ENCODE results near the gene CCDC187. TPM values are rescaled to one million over a fixed set of nuclear protein-coding genes. Genes with fewer than 3 reads are reported as not detected.

The CCDC187 gene
- total RNA-seq, 1 donor, result under 0.01 TPM

DNA sequence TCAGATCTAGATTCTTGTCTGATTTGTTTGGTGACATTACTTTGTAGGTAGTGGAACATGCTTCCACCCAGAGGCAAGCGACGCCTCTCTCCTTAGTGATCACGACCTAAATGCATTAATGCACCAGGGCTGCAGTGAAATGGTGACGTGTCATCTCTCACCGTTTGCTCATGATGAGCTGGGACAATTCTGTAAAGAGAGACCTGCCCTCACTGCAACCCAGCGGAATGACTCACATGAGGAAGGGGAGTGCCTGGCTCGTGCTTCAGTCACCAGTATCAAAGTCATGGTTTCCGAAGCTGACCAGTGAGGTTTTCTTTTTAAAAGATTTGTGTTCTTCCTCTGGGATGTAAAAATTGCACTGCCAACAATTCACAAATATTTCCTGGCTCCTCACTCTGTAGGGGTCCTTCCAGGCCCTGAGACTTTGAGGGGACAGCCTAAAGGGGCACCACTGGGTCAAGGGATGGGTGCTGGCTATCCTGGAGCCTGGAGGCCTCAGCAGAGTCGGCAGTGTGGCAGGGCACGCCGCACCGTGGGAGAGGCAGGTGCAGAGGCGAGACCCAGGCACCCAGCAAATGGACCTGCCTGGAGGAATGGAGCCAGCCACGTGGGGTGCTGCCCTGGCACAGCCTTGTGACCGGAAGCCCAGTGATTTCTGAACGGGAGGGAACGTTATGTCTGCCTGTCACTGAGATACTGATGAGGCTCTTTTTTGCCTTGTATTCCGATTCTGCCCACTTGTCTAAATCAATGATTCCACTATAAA lies 75.6 kb downstream of the CCDC187 start:
- TF ChIP-seq CTCF (IDR thresholded peaks at IDR 0.05; ENCODE audit: insufficient read depth, low read depth, low read length), result no peak
- DNase-seq (ENCODE audit: low read depth), result peak; percentile 15
- no peak overlapping the region for H3K4me3 ChIP-seq (ENCODE audit: low read depth, low read length)

DNA sequence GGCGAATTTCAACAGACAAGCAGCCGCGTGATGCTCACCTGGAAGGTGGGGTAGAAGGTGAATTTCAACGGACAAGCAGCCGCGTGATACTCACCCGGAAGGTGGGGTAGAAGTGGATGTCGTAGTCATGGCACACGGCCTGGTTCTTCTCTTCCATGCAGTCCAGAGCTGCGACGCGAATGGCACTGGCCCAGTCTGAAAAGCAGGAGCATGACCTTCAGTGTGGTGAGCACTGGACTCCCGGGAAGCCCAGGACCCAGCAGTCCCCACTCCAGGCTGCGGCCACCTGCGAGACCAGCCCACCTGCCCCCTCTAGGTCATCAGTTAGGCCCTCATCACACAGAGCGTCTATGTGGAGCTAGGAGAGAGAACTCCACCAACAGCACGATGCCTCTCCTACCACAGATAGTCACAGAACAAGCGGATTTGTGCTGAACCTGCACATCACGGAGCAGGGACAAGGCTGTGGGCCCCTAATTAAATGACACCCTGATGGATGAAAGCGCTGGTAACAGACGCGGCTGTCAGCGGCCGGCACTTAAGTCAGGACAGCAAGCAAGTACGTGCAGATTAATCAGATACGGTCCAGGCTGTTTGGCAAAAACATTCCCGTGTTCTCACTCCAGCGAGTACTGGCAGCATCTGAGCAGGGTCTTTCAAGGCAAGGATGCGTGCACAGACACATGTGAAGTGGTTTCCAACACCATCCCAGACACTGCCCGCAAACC lies 77.0 kb downstream of the CCDC187 start:
- H3K4me3 ChIP-seq (ENCODE audit: low read depth, low read length), result no peak overlapping the region
- no peak for TF ChIP-seq CTCF (IDR thresholded peaks at IDR 0.05; ENCODE audit: insufficient read depth, low read depth, low read length)
- no peak for DNase-seq (ENCODE audit: low read depth)

DNA sequence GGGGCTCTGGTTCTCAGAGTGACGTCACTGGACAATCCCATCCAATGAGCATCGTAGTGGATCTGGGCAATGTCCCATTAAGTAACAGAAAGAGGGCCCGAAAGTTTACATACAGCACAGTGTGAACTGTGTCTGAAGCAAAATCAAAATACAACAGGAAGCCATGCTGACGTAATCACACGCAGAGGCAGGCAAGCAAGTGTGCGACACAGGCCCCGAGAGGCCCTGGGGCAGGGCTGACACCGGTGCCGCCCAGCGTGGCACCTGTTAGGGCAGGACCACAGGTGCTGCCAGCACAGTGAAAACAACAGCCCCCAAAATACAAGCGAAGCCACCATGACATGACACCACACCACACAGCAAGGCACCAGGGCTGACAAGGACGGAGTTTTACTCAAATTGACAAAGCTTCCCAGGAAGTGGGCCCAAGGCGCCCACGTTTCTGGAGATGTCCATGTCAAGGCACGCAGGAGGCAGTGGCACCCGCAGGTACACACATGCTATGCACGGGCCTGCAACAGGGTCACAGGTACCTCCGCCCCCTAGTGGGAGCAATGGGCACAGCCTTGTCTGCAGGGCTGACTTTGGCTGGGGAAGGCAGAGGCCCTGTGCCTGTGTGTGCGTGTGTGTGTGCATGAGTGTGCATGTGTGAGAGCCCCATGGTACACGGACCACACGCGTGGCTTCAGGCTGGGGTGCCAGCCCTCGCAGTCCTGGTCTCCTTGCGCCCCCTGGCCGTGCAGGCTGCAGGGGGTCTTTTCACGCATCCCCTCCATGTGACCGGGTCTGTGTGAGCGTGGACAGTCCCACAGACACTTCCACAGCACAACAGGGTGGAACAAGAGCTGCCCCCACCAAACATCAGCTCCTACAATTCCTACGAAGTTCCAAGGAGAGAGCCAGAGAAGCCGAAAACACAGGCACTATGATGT lies 77.9 kb downstream of the CCDC187 start:
- no peak overlapping the region for H3K4me3 ChIP-seq (ENCODE audit: low read depth, low read length)
- TF ChIP-seq CTCF (IDR thresholded peaks at IDR 0.05; ENCODE audit: insufficient read depth, low read depth, low read length), result peak; percentile 91
- peak; percentile 36 for DNase-seq (ENCODE audit: low read depth)

DNA sequence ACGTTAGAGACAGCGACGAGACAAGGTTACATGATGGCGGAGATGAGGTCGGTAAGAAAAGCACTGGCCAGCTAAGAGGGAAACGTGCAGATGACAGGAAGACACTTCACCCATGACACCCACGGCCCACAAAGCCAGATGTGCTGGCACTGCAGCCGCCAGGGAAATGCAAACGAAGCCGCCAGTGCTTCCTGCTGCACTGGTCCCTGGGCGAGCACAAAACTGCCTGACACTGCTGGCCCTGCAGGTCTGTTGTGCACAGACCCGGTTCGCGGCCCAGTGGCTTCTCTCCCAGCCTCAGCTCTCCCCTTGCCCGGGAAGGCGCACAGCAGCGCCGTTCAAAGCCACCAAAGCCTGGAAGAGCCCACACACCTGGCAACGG lies 78.5 kb downstream of the CCDC187 start:
- no peak for DNase-seq (ENCODE audit: low read depth)
- no peak overlapping the region for H3K4me3 ChIP-seq (ENCODE audit: low read depth, low read length)
- no peak for TF ChIP-seq CTCF (IDR thresholded peaks at IDR 0.05; ENCODE audit: insufficient read depth, low read depth, low read length)

DNA sequence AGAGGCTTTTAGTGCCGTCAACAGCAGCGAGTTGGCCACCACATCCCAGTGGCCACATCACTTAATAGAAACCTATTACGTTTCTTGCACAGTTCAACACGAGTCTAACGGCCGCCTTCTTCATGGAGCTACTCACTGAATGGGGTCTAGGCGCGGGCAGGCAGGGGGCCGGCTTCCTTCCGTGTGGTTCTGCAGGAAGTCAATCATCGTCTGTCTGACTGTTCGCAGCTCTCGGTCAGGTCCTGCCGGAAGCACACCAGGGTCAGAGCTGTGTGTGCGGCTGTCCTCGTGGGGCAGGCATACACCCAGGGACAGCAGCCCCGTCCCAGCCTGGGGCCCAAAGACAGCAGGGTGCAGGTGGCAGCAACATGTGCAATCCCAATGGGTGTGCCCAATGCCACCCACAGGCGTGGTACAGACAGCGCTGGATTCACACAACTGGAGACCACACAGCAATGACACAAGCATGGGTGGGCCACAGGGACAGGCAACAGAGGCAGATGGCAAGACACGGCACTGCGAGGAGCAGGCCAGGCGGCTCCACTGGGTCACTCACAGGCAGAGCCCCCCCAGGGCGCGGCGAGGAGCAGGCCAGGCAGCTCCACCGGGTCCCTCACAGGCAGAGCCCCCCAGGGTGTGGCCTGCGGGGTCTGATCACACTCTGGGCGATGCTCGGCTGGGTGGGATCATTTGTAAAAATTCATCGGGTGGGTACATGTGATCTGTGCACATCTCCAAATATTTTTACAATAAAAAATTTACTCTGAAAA lies 79.8 kb downstream of the CCDC187 start:
- no peak for TF ChIP-seq CTCF (IDR thresholded peaks at IDR 0.05; ENCODE audit: insufficient read depth, low read depth, low read length)
- H3K4me3 ChIP-seq (ENCODE audit: low read depth, low read length), result no peak overlapping the region
- no peak for DNase-seq (ENCODE audit: low read depth)

DNA sequence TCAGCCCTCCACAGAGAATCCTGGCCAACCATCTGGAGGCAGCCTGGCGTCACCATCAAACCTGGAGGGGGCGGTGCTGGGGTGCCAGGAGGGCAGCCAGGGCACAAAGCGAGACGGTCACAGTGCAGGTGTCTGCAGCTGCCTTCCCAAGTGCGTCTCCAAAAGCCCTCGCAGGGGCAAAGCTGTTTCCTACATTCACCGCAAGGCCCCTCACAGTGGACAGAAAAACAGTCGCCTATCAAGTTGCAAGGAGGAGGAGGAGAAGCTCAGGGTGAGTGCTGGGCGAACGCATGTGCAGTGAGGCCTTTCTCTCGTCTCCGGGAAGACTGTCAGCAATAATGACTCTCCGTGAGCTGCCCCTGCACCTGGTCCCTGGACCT lies 81.0 kb downstream of the CCDC187 start:
- no peak overlapping the region for H3K4me3 ChIP-seq (ENCODE audit: low read depth, low read length)
- no peak for DNase-seq (ENCODE audit: low read depth)
- no peak for TF ChIP-seq CTCF (IDR thresholded peaks at IDR 0.05; ENCODE audit: insufficient read depth, low read depth, low read length)

Data from fibroblast of villous mesenchyme (primary cell).